GM12872 (cell line): Measurements from ENCODE around the gene PIP.

Experiments
- TF ChIP-seq, protein P1 (sequence below): IDR thresholded peaks from 3 replicates; pipeline ENCODE4 v1.5.1; 2011; ENCODE audit warnings: low read depth, mild to moderate bottlenecking, low read length, moderate library complexity; ENCODE audit not compliant: insufficient read depth

Gene PIP

DNA sequence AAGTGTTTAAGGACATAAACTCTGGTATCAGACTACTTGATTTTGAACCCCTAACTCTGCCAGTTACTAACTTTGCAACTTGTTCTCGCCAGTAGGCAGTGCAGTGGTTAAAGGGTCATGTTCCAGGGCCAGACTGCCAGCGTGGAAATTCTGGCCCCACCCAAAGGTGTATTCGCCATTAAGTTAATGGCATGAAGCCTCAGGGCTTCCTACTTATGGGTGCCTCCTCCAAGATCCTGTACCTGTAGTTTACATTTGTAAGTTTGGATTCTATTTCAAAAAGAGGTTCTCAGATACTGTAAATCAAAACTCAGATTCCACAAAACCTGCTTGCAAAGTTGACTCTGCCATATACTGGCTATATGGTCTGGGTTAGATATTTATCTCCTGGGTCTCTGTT is 2.8 kb upstream of the PIP start:
- TF ChIP-seq, protein P1, sequence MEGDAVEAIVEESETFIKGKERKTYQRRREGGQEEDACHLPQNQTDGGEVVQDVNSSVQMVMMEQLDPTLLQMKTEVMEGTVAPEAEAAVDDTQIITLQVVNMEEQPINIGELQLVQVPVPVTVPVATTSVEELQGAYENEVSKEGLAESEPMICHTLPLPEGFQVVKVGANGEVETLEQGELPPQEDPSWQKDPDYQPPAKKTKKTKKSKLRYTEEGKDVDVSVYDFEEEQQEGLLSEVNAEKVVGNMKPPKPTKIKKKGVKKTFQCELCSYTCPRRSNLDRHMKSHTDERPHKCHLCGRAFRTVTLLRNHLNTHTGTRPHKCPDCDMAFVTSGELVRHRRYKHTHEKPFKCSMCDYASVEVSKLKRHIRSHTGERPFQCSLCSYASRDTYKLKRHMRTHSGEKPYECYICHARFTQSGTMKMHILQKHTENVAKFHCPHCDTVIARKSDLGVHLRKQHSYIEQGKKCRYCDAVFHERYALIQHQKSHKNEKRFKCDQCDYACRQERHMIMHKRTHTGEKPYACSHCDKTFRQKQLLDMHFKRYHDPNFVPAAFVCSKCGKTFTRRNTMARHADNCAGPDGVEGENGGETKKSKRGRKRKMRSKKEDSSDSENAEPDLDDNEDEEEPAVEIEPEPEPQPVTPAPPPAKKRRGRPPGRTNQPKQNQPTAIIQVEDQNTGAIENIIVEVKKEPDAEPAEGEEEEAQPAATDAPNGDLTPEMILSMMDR, result no peak

DNA sequence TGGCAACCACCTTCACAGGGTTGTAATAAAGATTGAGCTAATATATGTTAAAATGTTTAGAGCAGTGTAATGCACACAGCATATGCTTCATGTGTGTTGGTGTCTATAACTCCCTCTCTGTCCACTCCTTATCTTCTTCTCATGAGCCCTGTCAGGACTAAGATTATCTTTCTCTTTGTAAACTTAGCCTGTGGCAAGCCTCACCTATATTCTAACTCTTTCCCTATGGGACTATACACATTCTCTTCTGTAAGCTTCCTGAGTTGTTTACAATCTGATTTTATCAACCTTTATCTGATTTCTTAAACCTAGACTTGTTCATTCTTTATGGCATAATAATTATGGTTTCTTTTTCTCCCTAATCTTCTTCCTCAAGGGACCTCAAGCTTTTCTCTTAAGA is 2.4 kb upstream of the PIP start:
- TF ChIP-seq, protein P1, result no peak

DNA sequence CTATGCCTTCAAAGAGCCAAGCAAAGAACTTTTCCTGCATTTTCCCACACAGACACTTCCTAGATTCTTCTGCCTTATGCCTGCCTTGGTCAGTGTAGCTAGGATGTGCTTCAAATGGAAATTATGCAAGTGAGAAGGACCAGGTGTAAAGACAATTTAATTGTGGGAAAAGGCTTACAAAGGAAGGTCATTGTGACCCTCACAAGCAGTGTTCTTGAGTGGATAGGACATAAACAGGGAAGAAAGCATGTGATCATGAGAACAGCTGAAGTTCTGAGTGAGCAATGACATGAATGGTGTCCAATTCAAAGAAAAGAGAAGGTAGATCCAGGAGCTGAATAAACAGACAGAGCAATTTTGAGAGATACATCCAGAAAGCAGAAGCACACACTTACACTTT is 1.3 kb upstream of the PIP start:
- TF ChIP-seq, protein P1, result no peak

DNA sequence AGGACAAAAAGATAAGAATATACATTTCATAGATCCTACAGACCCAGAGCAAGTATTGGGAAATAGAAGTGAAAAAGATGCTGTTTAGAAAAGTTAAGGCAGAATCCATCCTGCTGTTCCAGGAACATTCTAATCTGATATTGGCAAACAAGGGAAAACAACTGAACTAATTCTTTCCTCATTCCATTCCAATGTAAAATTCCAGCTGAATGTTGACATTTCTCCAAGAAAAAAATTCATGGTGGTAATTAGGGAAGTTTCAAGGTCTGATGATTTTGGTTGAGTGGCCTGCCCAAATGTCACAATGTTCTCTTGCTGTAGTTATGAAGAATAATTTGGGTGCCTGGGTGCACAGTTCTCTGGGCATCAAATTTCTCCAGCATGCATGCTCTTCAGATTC is 15.2 kb downstream of the PIP start:
- TF ChIP-seq, protein P1, result no peak

DNA sequence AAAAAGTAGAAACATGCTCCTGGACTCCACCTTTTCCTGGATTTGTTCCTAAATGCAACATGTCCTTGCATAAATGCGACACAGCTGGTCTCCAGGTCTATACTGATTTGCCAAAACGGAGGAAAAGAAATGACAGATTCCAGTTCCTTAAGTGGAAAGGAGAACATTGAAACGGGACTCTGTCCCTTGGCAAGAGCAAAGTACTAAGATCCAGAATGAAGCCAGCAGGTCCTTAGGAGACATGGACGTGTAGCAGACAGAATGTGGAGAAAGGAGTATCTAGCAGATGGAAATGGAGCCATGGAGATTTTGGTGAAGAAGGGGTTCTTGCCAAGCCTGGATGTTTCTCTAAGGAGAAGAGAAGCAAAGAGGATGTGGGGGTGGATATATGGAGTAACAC is 16.2 kb downstream of the PIP start:
- TF ChIP-seq, protein P1, result no peak

DNA sequence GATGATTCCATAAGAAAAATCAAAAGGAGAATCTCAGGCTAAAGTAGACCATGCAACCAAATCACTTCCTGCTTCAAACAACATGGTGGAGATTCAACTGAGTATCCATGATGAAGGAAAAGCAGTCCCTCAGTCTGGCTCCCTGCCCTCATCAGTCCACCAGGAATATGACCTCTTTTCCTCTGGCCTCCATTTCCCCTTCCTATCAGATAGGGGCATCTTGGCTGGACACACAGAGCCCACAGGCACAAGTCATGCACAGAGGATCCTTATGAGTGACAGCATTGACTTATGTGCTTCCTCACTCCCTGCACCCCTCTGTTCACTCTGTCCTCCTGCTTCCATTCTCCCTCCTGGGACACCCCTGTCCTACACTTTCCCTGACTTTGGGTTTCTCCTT is 16.8 kb downstream of the PIP start:
- TF ChIP-seq, protein P1, result no peak

DNA sequence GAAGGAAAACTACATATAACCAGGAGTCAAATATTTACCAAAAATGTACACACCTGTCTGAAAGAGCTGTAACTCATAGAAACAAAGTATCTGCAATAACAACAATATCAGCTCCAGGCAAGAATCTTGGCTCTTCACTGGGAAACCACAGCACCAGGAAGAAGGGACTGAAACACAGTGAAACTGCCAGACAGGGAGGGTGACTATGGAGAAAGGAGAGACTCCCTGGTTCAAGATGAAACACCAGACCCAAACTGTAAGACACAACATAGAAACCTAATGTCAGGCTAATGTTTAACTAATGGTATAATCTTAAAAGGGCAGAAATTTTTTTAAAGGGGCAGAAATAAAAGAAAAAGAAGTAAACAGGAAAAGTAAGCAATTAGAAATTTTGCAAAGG is 39.8 kb downstream of the PIP start:
- TF ChIP-seq, protein P1, result no peak

DNA sequence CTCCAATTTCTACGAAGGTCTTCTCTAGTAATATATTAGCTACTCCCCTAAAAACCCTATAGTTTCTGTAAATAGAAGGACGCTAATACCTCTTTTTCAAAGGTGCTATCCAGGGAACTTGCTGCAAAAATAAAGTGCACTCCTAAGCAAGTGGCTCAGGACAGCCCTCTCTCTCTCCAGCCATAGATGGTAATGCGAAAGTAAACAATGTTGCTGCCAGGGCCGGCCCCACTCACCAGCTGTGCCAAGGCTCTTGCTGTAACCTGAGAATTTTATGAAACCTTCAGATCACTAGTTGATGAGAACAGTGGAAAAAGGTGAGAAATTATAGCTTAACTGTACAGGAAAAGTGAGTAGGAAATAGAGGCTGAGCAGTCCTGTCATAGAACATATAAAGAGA is 40.5 kb downstream of the PIP start:
- TF ChIP-seq, protein P1, result no peak
